Fibroblast of lung (primary cell): ENCODE data around the gene DGKZ. TPM values are rescaled to one million over a fixed set of nuclear protein-coding genes. Genes with fewer than 3 reads are reported as not detected.
A peak's percentile ranks its signal among the peaks of the same experiment; 100 is the strongest.

Experiments used
- DNase-seq, 2 donors: peaks; one replicate each; pipeline versions ENCODE4 v3.0.0 to v3.0.0-alpha.2; 2010; ENCODE audit warnings: low read depth in 2 of 2
- H2AFZ ChIP-seq: 2 replicates; pipeline ENCODE4 v1.5.1; 2012; ENCODE audit warnings: low read length, control low read depth, inconsistent platforms
- H3K27ac ChIP-seq: 2 replicates; pipeline ENCODE4 v1.5.1; 2011; ENCODE audit warnings: low read length, control low read depth; ENCODE audit not compliant: insufficient read depth
- H3K27me3 ChIP-seq: 2 replicates; pipeline ENCODE4 v1.5.1; 2011; ENCODE audit warnings: mild to moderate bottlenecking, low read length; ENCODE audit not compliant: control insufficient read depth, insufficient read depth
- H3K36me3 ChIP-seq: 2 replicates; pipeline ENCODE4 v1.5.1; 2011; ENCODE audit warnings: low read length; ENCODE audit not compliant: control insufficient read depth, insufficient read depth
- H3K4me1 ChIP-seq: 2 replicates; pipeline ENCODE4 v1.5.1; 2011; ENCODE audit warnings: low read length; ENCODE audit not compliant: control insufficient read depth, insufficient read depth; ENCODE audit errors: extremely low read depth
- H3K4me2 ChIP-seq: 2 replicates; pipeline ENCODE4 v1.5.1; 2011; ENCODE audit warnings: low read length, control low read depth; ENCODE audit not compliant: insufficient read depth; ENCODE audit errors: extremely low read depth
- H3K4me3 ChIP-seq, 4 experiments: fragments of 200-600 bp in 1 of 4; sonication (generic) in 1 of 4; replicated peaks in 1 of 4; 2 replicates each; pipeline ENCODE4 v1.5.1; 2011 to 2016; ENCODE audit warnings: low read length in 4 of 4, low read depth in 3 of 4, mild to moderate bottlenecking in 3 of 4, control low read depth in 2 of 4, inconsistent platforms in 1 of 4, mixed read lengths in 1 of 4; ENCODE audit not compliant: insufficient read depth in 1 of 4; ENCODE audit errors: control extremely low read depth in 1 of 4
- H3K79me2 ChIP-seq: 2 replicates; pipeline ENCODE4 v1.5.1; 2012; ENCODE audit warnings: mild to moderate bottlenecking, low read length, inconsistent platforms; ENCODE audit not compliant: control insufficient read depth, insufficient read depth
- H3K9ac ChIP-seq: 2 replicates; pipeline ENCODE4 v1.5.1; 2011; ENCODE audit warnings: mild to moderate bottlenecking, low read length, control low read depth; ENCODE audit not compliant: insufficient read depth
- H3K9me3 ChIP-seq: 2 replicates; pipeline ENCODE4 v1.5.1; 2012; ENCODE audit warnings: low read depth, low read length; ENCODE audit not compliant: control insufficient read depth, insufficient read depth
- H4K20me1 ChIP-seq: 2 replicates; pipeline ENCODE4 v1.5.1; 2011; ENCODE audit warnings: low read length; ENCODE audit not compliant: control insufficient read depth, insufficient read depth; ENCODE audit errors: extremely low read depth
- EZH2 ChIP-seq: IDR thresholded peaks from 2 replicates; pipeline ENCODE4 v1.5.1; 2012; ENCODE audit warnings: low read length, control low read depth, mild to moderate bottlenecking; ENCODE audit errors: missing control alignments
- polyA plus RNA-seq, 2 donors: library from polyadenylated mRNA; depleted of rRNA in 1 of 2; stranded (reverse) in 1 of 2; unstranded in 1 of 2; fragments of >200 nt; gene quantifications; 2 replicates each; pipeline ENCODE4 v1.2.1, GENCODE V29; 2011 to 2012; ENCODE audit warnings: missing spikeins in 1 of 2
- total RNA-seq: library from RNA; depleted of rRNA; stranded (reverse); fragments of >200 nt; gene quantifications from 2 replicates; pipeline ENCODE4 v1.2.1, GENCODE V29; 2014
- TF ChIP-seq, protein P1 (sequence below), 2 donors: IDR thresholded peaks in 1 of 2; conservative IDR thresholded peaks in 1 of 2; 1 replicate in 1 of 2; 2 replicates in 1 of 2; pipeline ENCODE4 v1.5.1; 2011 to 2012; ENCODE audit warnings: low read length in 2 of 2, control low read depth in 1 of 2, inconsistent platforms in 1 of 2, low read depth in 1 of 2, mild to moderate bottlenecking in 1 of 2

The DGKZ gene
- total and polyA plus RNA-seq, 2 donors (not counting 1 experiment from before 2014, with no cell fraction given), result 16.4 to 35.5 TPM

DNA sequence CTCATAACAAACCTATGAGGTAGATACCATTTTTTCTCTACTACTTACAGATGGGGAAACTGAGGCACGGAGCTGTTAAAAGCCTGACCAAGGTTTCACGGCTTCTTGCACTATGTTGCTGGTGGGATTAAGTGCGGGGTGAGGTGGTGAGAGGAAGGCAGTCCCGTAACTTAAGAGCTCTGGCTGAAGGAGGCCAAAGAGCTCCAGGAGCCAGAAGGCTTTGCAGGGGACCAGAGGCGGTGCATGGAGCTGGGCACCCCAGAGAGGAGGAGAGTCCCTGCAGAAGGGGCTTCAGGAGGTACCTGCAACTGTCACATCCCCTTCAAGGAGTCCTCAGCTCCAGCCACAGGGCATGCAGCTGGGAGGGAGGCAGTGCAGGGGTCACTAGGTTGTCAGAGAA lies 40.2 kb downstream of the DGKZ start:
- peaks cover 33% of the 10 kb centered on the region for H3K27me3 ChIP-seq
- H3K9me3 ChIP-seq, result no peaks in the 10 kb centered on the region
- no peak overlapping the region for H2AFZ ChIP-seq
- no peaks in the 10 kb centered on the region for H3K36me3 ChIP-seq
- TF ChIP-seq, protein P1, sequence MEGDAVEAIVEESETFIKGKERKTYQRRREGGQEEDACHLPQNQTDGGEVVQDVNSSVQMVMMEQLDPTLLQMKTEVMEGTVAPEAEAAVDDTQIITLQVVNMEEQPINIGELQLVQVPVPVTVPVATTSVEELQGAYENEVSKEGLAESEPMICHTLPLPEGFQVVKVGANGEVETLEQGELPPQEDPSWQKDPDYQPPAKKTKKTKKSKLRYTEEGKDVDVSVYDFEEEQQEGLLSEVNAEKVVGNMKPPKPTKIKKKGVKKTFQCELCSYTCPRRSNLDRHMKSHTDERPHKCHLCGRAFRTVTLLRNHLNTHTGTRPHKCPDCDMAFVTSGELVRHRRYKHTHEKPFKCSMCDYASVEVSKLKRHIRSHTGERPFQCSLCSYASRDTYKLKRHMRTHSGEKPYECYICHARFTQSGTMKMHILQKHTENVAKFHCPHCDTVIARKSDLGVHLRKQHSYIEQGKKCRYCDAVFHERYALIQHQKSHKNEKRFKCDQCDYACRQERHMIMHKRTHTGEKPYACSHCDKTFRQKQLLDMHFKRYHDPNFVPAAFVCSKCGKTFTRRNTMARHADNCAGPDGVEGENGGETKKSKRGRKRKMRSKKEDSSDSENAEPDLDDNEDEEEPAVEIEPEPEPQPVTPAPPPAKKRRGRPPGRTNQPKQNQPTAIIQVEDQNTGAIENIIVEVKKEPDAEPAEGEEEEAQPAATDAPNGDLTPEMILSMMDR (conservative IDR thresholded peaks at IDR 0.05 in 1 of 2, IDR thresholded peaks at IDR 0.05 in 1 of 2; ENCODE audit: low read depth in 1 of 2, low read length in 2 of 2), result no peak
- TF ChIP-seq EZH2, result no peak
- H3K27ac ChIP-seq, result no peak overlapping the region
- H3K4me1 ChIP-seq, result peaks cover 7% of the 10 kb centered on the region
- H4K20me1 ChIP-seq, result peaks cover 1% of the 10 kb centered on the region
- H3K79me2 ChIP-seq, result no peaks in the 10 kb centered on the region
- DNase-seq, result no peak
- no peak overlapping the region for H3K4me3 ChIP-seq
- H3K9ac ChIP-seq, result no peak overlapping the region
- no peak overlapping the region for H3K4me2 ChIP-seq

DNA sequence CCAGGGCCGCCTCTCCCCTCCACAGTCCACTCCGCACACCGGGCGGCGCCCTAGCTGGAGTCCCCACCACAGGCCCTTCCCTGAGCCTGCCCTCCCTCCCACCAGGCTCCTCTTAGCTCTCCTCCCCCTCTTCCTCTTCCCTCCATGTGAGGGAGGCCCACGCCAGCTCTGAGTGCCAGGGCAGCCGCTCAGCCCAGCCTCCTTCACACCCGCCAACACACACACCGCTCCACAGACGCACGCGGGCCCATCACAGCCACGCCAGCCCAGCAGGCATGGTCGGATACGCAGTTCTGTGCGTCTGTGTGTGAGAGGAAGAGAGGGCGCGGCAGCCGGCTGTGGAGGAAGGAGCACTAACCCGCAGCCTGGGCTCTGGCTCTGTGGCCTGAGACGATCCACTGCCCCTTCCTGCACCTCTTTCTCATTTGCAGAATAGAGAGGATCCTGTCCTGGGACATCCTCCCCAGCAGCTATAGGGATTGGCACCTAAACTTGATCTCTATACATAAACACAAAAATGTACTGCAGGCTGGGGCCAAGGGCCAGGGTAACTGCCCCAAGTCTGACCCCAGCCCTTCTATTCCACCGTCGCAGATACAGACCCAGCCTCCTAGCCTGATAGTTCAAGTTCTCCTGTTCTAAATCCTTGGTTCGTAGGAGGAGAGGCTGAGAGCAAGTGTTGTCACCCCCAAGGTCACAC lies 40.8 kb downstream of the DGKZ start:
- peaks cover 33% of the 10 kb centered on the region for H3K27me3 ChIP-seq
- no peak overlapping the region for H3K4me3 ChIP-seq
- H4K20me1 ChIP-seq, result peaks cover 1% of the 10 kb centered on the region
- H3K9ac ChIP-seq, result no peak overlapping the region
- H3K36me3 ChIP-seq, result no peaks in the 10 kb centered on the region
- H3K79me2 ChIP-seq, result no peaks in the 10 kb centered on the region
- no peak overlapping the region for H3K4me2 ChIP-seq
- no peak overlapping the region for H2AFZ ChIP-seq
- H3K4me1 ChIP-seq, result peaks cover 5% of the 10 kb centered on the region
- TF ChIP-seq, protein P1 (conservative IDR thresholded peaks at IDR 0.05 in 1 of 2, IDR thresholded peaks at IDR 0.05 in 1 of 2; ENCODE audit: low read depth in 1 of 2, low read length in 2 of 2), result no peak
- no peak for TF ChIP-seq EZH2
- H3K9me3 ChIP-seq, result no peaks in the 10 kb centered on the region
- DNase-seq, result no peak
- no peak overlapping the region for H3K27ac ChIP-seq

DNA sequence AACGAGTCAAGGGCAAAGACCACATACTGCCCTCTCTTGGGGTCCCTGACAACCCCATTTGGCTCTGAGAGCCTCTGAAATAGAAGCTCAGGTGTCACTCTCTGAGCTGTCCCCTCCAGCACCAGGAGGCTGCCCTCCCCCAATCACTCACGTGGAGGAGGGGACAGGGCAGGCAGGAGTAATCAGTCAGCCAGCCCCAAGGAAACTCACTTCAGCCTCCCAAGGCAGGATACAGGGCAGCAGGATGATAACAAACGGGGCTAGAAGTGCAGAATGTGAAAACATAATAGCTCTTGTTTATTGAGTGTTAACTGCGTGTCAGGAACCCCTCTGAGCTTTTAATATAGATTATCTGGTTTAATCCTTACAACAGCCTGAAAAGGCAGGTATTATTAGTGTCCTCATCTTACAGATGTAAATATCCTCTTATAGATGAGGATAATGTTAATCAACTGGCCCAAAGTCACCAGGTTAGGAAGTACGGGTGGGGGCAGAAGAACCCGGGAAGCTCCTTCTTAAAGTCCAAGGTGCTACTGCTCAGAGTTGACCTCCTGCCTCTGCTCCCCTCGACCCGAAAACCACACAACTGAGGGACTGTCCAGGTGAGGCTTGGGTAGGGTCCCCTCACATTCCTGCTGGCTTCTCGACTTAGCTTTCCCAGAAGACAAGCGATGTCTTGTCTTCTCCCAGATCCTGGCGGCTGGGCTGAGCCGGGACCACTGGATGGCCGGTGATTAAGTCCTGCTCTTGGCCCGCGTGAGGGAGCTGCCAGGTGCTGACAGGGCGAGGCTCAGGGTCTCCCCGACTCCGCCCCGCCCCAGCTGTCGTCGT lies 41.6 kb downstream of the DGKZ start:
- peaks cover 1% of the 10 kb centered on the region for H4K20me1 ChIP-seq
- no peak overlapping the region for H2AFZ ChIP-seq
- peak overlapping the region; percentile 89 for H3K4me2 ChIP-seq
- H3K79me2 ChIP-seq, result no peaks in the 10 kb centered on the region
- H3K4me1 ChIP-seq, result peaks cover 5% of the 10 kb centered on the region
- H3K36me3 ChIP-seq, result no peaks in the 10 kb centered on the region
- no peak overlapping the region for H3K27ac ChIP-seq
- no peak overlapping the region for H3K4me3 ChIP-seq
- peaks cover 33% of the 10 kb centered on the region for H3K27me3 ChIP-seq
- DNase-seq, result no peak
- no peaks in the 10 kb centered on the region for H3K9me3 ChIP-seq
- peak; percentile 65 for TF ChIP-seq EZH2
- TF ChIP-seq, protein P1 (conservative IDR thresholded peaks at IDR 0.05 in 1 of 2, IDR thresholded peaks at IDR 0.05 in 1 of 2; ENCODE audit: low read depth in 1 of 2, low read length in 2 of 2), result no peak
- H3K9ac ChIP-seq, result no peak overlapping the region
